Bronchial epithelial cell (primary cell): Measurements from ENCODE around the gene SEMA3F. TPM values are rescaled to one million over a fixed set of nuclear protein-coding genes. Genes with fewer than 3 reads are reported as not detected.

Experiments
- DNase-seq: peaks from one replicate; pipeline ENCODE4 v3.0.0-alpha.2; 2010; ENCODE audit warnings: low read depth
- FAIRE-seq: peaks from 2 replicates; lab custom pipeline; 2011; peaks lifted over from hg19 to GRCh38; lab: Jason Lieb, UNC
- H3K27me3 ChIP-seq: 2 replicates; pipeline ENCODE4 v1.5.1; 2011; ENCODE audit warnings: low read length; ENCODE audit not compliant: control insufficient read depth, insufficient read depth
- H3K36me3 ChIP-seq: 2 replicates; pipeline ENCODE4 v1.5.1; 2011; ENCODE audit warnings: low read length; ENCODE audit not compliant: control insufficient read depth, insufficient read depth
- H3K4me3 ChIP-seq: 2 replicates; pipeline ENCODE4 v1.5.1; 2011; ENCODE audit warnings: mild to moderate bottlenecking, low read depth, low read length, control low read depth
- CTCF ChIP-seq: IDR thresholded peaks from 2 replicates; pipeline ENCODE4 v1.5.1; 2011; ENCODE audit warnings: mild to moderate bottlenecking, moderate library complexity, low read length, control low read depth, inconsistent platforms; ENCODE audit not compliant: insufficient read depth, severe bottlenecking
- total RNA-seq: library from RNA; depleted of rRNA; stranded (reverse); fragments of >200 nt; gene quantifications from 2 replicates; pipeline ENCODE4 v1.2.1, GENCODE V29; 2014

The SEMA3F gene
- total RNA-seq, 1 donor from 2014 or later: 35.5 TPM

GRCh38 chr3:50150863-50151686 is 4.0 kb upstream of the SEMA3F start:
- FAIRE-seq (no peak), DNase-seq (peak; percentile 67)
- TF ChIP-seq CTCF: no peak
- no peaks in the 10 kb centered on the region for H3K36me3 ChIP-seq
- H3K27me3 ChIP-seq: no peaks in the 10 kb centered on the region
- H3K4me3 ChIP-seq: no peak overlapping the region

DNA sequence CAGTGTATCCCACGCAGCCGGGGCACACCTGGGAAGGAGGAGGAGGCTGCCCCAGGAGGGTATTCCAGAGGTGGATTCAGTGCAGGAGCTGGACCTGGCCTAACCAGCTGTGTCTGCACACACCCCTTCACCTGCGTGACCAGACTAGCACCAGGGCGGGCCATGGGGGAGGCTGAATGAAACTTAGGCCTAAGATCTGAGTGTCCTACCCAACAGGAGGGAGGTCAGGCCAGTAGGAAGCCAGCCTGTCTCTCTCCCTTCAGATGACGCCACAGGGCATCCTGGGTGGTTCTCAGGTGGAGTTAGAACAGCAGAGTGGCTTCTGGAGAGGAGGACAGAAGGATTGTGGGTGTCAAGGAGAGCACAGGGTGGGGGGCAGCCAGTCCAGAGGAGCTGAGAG is 3.4 kb upstream of the SEMA3F start:
- no peak for FAIRE-seq
- Histone ChIP-seq H3K36me3 (no peaks in the 10 kb centered on the region), H3K4me3 (no peak overlapping the region), H3K27me3 (no peaks in the 10 kb centered on the region)
- DNase-seq: peak; percentile 78
- TF ChIP-seq CTCF: no peak

DNA sequence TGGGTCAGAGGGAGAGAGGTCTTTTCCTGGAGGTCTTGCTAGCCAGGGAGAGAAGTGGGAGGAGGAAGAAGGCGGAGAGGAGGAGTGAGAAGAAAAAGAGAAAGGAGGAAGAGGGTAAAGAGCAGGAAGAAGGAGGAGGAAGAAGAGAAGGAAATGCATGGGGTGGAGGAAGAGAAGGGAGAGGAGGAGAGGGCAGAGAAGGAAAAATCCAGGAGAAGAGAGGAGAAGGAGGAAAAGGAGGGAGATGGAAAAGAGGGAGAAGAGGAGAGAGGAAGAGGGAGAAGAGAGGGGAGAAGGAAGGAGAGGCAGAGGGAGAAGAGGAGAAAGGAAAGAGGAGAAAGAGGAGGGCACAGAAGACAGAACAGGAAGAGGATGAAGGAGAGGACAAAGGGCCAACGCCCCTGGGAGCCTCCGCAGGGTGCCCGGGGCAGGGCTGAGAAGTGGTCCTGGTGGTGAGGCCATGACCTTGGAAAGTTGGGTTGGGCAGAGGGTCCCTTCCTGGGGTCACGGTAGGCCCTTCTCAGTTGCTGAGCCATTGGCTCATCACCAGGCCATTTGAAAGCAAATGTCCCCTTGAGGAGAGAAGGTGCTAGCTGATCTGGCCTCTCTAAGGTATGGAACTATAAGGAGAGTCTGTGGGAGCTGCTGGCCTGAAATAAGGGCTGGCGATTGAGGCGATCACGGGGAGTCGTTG is 1.2 kb upstream of the SEMA3F start:
- no peak for FAIRE-seq

GRCh38 chr3:50154476-50154839 is 666 bp upstream of the SEMA3F start:
- FAIRE-seq: no peak
- no peak for DNase-seq
- TF ChIP-seq CTCF: peak; percentile 39
- H3K4me3 ChIP-seq: peak overlapping the region; percentile 70
- H3K27me3 ChIP-seq: no peaks in the 10 kb centered on the region
- H3K36me3 ChIP-seq: peaks cover 5% of the 10 kb centered on the region

More for the DNA sequence above, 1.2 kb upstream of the SEMA3F start:
- Histone ChIP-seq H3K36me3 (peaks cover under 1% of the 10 kb centered on the region), H3K27me3 (no peaks in the 10 kb centered on the region), H3K4me3 (peak overlapping the region; percentile 70)
- no peak for TF ChIP-seq CTCF
- DNase-seq: no peak

DNA sequence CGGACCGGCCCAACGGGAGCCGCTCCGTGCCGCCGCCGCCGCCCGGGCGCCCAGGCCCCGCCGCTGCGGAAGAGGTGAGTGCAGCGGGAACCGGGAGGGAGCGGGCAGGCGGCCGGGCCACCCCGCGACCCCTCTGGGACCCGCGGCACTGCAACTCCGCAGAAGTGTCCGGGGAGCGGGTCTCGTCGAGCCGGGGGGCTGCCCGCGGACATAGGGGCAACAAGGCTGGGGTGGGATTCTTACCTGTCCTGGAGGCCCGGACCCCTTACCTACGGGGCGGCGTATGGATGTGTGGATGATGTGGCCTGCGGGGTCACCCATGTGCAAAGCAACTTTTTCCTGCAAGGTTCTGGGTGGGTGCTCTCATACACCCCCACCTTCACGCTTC is 361 bp downstream of the SEMA3F start:
- FAIRE-seq: no peak
- DNase-seq: no peak
- peak overlapping the region; percentile 70 for H3K4me3 ChIP-seq
- TF ChIP-seq CTCF: no peak
- H3K27me3 ChIP-seq: no peaks in the 10 kb centered on the region
- peaks cover 13% of the 10 kb centered on the region for H3K36me3 ChIP-seq
